Pancreas (tissue), 10 donors: ENCODE measurements around the gene PDZD2. TPM values are rescaled to one million over a fixed set of nuclear protein-coding genes. Genes with fewer than 3 reads are reported as not detected.

Experiments
- ATAC-seq, 4 donors: fragments of 200-7000 bp; cut with Tn5 transposase; one replicate each; pipeline versions ENCODE4 v1.8.0 to v1.9.1; 2020; ENCODE audit warnings: mild to moderate bottlenecking in 4 of 4, moderate library complexity in 4 of 4
- DNase-seq, 6 donors: peaks; one replicate each; pipeline ENCODE4 v3.0.0-alpha.2; 2020
- FAIRE-seq: peaks from 2 replicates; lab custom pipeline; 2012; peaks lifted over from hg19 to GRCh38; lab: Jason Lieb, UNC
- H3K27ac ChIP-seq, 4 donors: fragments of 200-600 bp; sonication (generic); 1 replicate in 3 of 4; 2 replicates in 1 of 4; pipeline versions ENCODE4 v1.5.0 to v1.8.0; 2020
- H3K27me3 ChIP-seq, 4 donors: fragments of 200-600 bp; one replicate each; pipeline ENCODE4 v1.8.0; 2021
- H3K36me3 ChIP-seq, 3 donors: fragments of 200-600 bp; sonication (generic) in 1 of 3; one replicate each; pipeline versions ENCODE4 v1.5.0 to v1.8.0; 2020 to 2021
- H3K4me1 ChIP-seq, 3 donors: fragments of 200-600 bp; one replicate each; pipeline ENCODE4 v1.8.0; 2021
- H3K4me3 ChIP-seq, 4 donors: fragments of 200-600 bp; sonication (generic) in 2 of 4; one replicate each; pipeline versions ENCODE4 v1.5.0 to v1.8.0; 2020 to 2021
- H3K9me3 ChIP-seq, 4 donors: fragments of 200-600 bp; one replicate each; pipeline ENCODE4 v1.8.0; 2021
- CTCF ChIP-seq, 4 donors: fragments of 200-600 bp; sonication (generic) in 3 of 4; IDR thresholded peaks; one replicate each; pipeline versions ENCODE4 v1.5.0 to v1.8.0; 2021; ENCODE audit warnings: antibody characterized with exemption in 4 of 4
- WGBS, 2 donors: extraction: QIAGEN DNeasy Blood & Tissue Kit; methylation state at CpG; one replicate each; pipeline ENCODE4 v1.1.7; 2013; 5-methylcytosine and 5-hydroxymethylcytosine counted together
- intact Hi-C, 3 donors: fragments of 100-400 bp; cut with DNase I; formaldehyde crosslinking; loops; one replicate each; pipeline versions ENCODE4 v1.11.1 to v1.14.2; 2022
- polyA plus RNA-seq, 2 donors: library from polyadenylated mRNA; stranded (reverse); fragments of 200-250 nt; gene quantifications; one replicate each; pipeline ENCODE4 v1.2.3, GENCODE V29; 2013
- total RNA-seq, 6 donors: library from RNA; stranded (reverse); fragmentation: NEBNext Ultra II Directional in 4 of 6; extraction: Animal tissue kit (Norgen Biotek cat#: 25700) in 4 of 6; gene quantifications; one replicate each; pipeline versions ENCODE4 v1.2.1 to v1.2.4, GENCODE V29; 2021 to 2023
- donor health status: healthy with polysubstance abuse.
- donor health status: DM: no; HTN: no; CAD: no; lungs with moderate emphysema.
- donor health status: DM: no; HTN: no; CAD: no.
- donor health status: control.
- donor health status: control.
- donor health status: Bipolar disorder and iron deficiency.
- donor health status: DM: yes; HTN: yes; CAD: no.
- donor health status: DM: no; HTN: no; CAD: no.
- donor health status: DM: no; HTN: no; CAD: no.
- donor health status: DM: yes; HTN: yes; CAD: no.

The PDZD2 gene
- total and polyA plus RNA-seq, 8 donors = 1.4 to 4.5 (median 3.3) TPM

GRCh38 chr5:31954091-31954490, 315.2 kb downstream of the PDZD2 start:
- no peak overlapping the region for H3K27ac ChIP-seq
- DNase-seq (no peak), FAIRE-seq (no peak), ATAC-seq (no peak)
- H3K9me3 ChIP-seq = no peaks in the 10 kb centered on the region
- intact Hi-C loops = no loop called here
- no peak overlapping the region for H3K4me3 ChIP-seq
- no peaks in the 10 kb centered on the region for H3K27me3 ChIP-seq
- no peak for TF ChIP-seq CTCF (IDR thresholded peaks at IDR 0.05)
- WGBS, 2 donors = 64 to 69% methylated on average over 3 of the region's 3 CpGs
- no peaks in the 10 kb centered on the region for H3K4me1 ChIP-seq
- no peaks in the 10 kb centered on the region for H3K36me3 ChIP-seq

- 67 to 81% methylated on average over 9 of the region's 9 CpGs for WGBS, 2 donors
- H3K36me3 ChIP-seq = no peaks in the 10 kb centered on the region
- intact Hi-C loops = no loop called here
- H3K27me3 ChIP-seq = no peaks in the 10 kb centered on the region
- no peak for ATAC-seq
- H3K27ac ChIP-seq = no peak overlapping the region
- DNase-seq = no peak
- FAIRE-seq = no peak
- H3K9me3 ChIP-seq = no peaks in the 10 kb centered on the region
- H3K4me1 ChIP-seq = no peaks in the 10 kb centered on the region
- TF ChIP-seq CTCF (IDR thresholded peaks at IDR 0.05) = no peak
- no peak overlapping the region for H3K4me3 ChIP-seq
These were observed 318.2 kb downstream of the PDZD2 start for GRCh38 chr5:31957151-31957550.

GRCh38 chr5:31962351-31962751, 323.4 kb downstream of the PDZD2 start:
- Histone ChIP-seq H3K27me3 (no peaks in the 10 kb centered on the region), H3K9me3 (no peaks in the 10 kb centered on the region), H3K4me1 (no peaks in the 10 kb centered on the region), H3K4me3 (no peak overlapping the region), H3K27ac (no peak overlapping the region), H3K36me3 (no peaks in the 10 kb centered on the region)
- ATAC-seq (no peak), FAIRE-seq (no peak), DNase-seq (no peak)
- WGBS, 2 donors = 54 to 56% methylated on average over 6 of the region's 6 CpGs
- TF ChIP-seq CTCF (IDR thresholded peaks at IDR 0.05) = no peak
- intact Hi-C loops = no loop called here

- ATAC-seq = peak in 1 of 4 donors; percentile 21
- no peak overlapping the region for H3K27ac ChIP-seq
These were observed 324.0 kb downstream of the PDZD2 start for GRCh38 chr5:31962871-31963307.

More at GRCh38 chr5:31962871-31963307, 324.0 kb downstream of the PDZD2 start:
- DNase-seq (no peak), FAIRE-seq (no peak)
- Histone ChIP-seq H3K27me3 (no peaks in the 10 kb centered on the region), H3K4me3 (no peak overlapping the region), H3K9me3 (no peaks in the 10 kb centered on the region), H3K4me1 (no peaks in the 10 kb centered on the region), H3K36me3 (no peaks in the 10 kb centered on the region)
- intact Hi-C loops = no loop called here
- 47 to 48% methylated on average over 3 of the region's 3 CpGs for WGBS, 2 donors
- no peak for TF ChIP-seq CTCF (IDR thresholded peaks at IDR 0.05)
